Nephron (organoid): ENCODE data around the gene EXPH5.
A peak's percentile ranks its signal among the peaks of the same experiment; 100 is the strongest.
"Not testable (repeated sequence)": the region's sequence is repeated elsewhere in the genome, so short reads cannot be mapped to it uniquely, and the experiment has no call there.

ENCODE experiments used
- H3K27ac Mint-ChIP-seq, 3 experiments: 2 replicates each; pipeline ENCODE4 v1.8.0; 2020; ENCODE audit warnings: mixed read lengths in 3 of 3, mild to moderate bottlenecking in 2 of 3, moderate library complexity in 1 of 3
- H3K27me3 Mint-ChIP-seq: 2 replicates; pipeline ENCODE4 v1.8.0; 2021; ENCODE audit warnings: low read depth, mild to moderate bottlenecking, moderate library complexity, mixed read lengths
- H3K36me3 Mint-ChIP-seq: 2 replicates; pipeline ENCODE4 v1.8.0; 2020; ENCODE audit warnings: low read depth, mixed read lengths
- H3K4me1 Mint-ChIP-seq: 2 replicates; pipeline ENCODE4 v1.8.0; 2020; ENCODE audit warnings: mixed read lengths
- H3K4me3 Mint-ChIP-seq, 3 experiments: 2 replicates each; pipeline ENCODE4 v1.8.0; 2020; ENCODE audit warnings: mild to moderate bottlenecking in 3 of 3, mixed read lengths in 3 of 3, moderate library complexity in 2 of 3
- H3K9me3 Mint-ChIP-seq: 2 replicates; pipeline ENCODE4 v1.8.0; 2020; ENCODE audit warnings: mixed read lengths
- CTCF ChIP-seq, 3 experiments: fragments of 200-600 bp; sonication (generic); IDR thresholded peaks; one replicate each; pipeline ENCODE4 v1.5.0; 2021; ENCODE audit warnings: antibody characterized with exemption in 3 of 3; ENCODE audit not compliant: unreplicated experiment in 3 of 3

Gene EXPH5

GRCh38 chr11:108589136-108589535 is 4.4 kb downstream of the EXPH5 start:
- TF ChIP-seq CTCF (IDR thresholded peaks at IDR 0.05; ENCODE audit: unreplicated experiment in 3 of 3) = no peak
- peaks cover 23% of the 10 kb centered on the region for H3K4me1 Mint-ChIP-seq
- H3K9me3 Mint-ChIP-seq = no peaks in the 10 kb centered on the region
- no peaks in the 10 kb centered on the region for H3K36me3 Mint-ChIP-seq
- H3K27me3 Mint-ChIP-seq = peaks cover 34% of the 10 kb centered on the region
- H3K4me3 Mint-ChIP-seq = no peak overlapping the region
- H3K27ac Mint-ChIP-seq = peak overlapping the region in 1 of 3 experiments; percentile 69

GRCh38 chr11:108588287-108588686 is 5.3 kb downstream of the EXPH5 start:
- H3K27ac Mint-ChIP-seq = peak overlapping the region in 1 of 3 experiments; percentile 69

GRCh38 chr11:108587109-108587508 is 6.5 kb downstream of the EXPH5 start:
- no peak overlapping the region for H3K4me3 Mint-ChIP-seq
- no peak overlapping the region for H3K27ac Mint-ChIP-seq
- H3K36me3 Mint-ChIP-seq = no peaks in the 10 kb centered on the region
- no peaks in the 10 kb centered on the region for H3K9me3 Mint-ChIP-seq
- peaks cover 6% of the 10 kb centered on the region for H3K4me1 Mint-ChIP-seq
- H3K27me3 Mint-ChIP-seq = peaks cover 17% of the 10 kb centered on the region
- no peak for TF ChIP-seq CTCF (IDR thresholded peaks at IDR 0.05; ENCODE audit: unreplicated experiment in 3 of 3)

More at GRCh38 chr11:108588287-108588686, 5.3 kb downstream of the EXPH5 start:
- no peaks in the 10 kb centered on the region for H3K9me3 Mint-ChIP-seq
- no peak overlapping the region for H3K4me3 Mint-ChIP-seq
- peaks cover 27% of the 10 kb centered on the region for H3K27me3 Mint-ChIP-seq
- no peaks in the 10 kb centered on the region for H3K36me3 Mint-ChIP-seq
- no peak for TF ChIP-seq CTCF (IDR thresholded peaks at IDR 0.05; ENCODE audit: unreplicated experiment in 3 of 3)
- peaks cover 15% of the 10 kb centered on the region for H3K4me1 Mint-ChIP-seq

- Mint-ChIP-seq H3K4me1 (peaks cover 1% of the 10 kb centered on the region), H3K36me3 (no peaks in the 10 kb centered on the region), H3K9me3 (no peaks in the 10 kb centered on the region), H3K27me3 (peaks cover 12% of the 10 kb centered on the region), H3K4me3 (no peak overlapping the region), H3K27ac (no peak overlapping the region)
- TF ChIP-seq CTCF (IDR thresholded peaks at IDR 0.05; ENCODE audit: unreplicated experiment in 3 of 3) = no peak
These were observed 7.0 kb downstream of the EXPH5 start for GRCh38 chr11:108586600-108586999.

GRCh38 chr11:108586185-108586584 is 7.4 kb downstream of the EXPH5 start:
- not testable (repeated sequence) for H3K4me1 Mint-ChIP-seq, H3K27me3 Mint-ChIP-seq, H3K36me3 Mint-ChIP-seq, H3K9me3 Mint-ChIP-seq, H3K4me3 Mint-ChIP-seq, H3K27ac Mint-ChIP-seq

GRCh38 chr11:108584973-108585372 is 8.6 kb downstream of the EXPH5 start:
- H3K9me3 Mint-ChIP-seq = no peaks in the 10 kb centered on the region
- H3K27ac Mint-ChIP-seq = no peak overlapping the region
- H3K4me3 Mint-ChIP-seq = no peak overlapping the region
- TF ChIP-seq CTCF (IDR thresholded peaks at IDR 0.05; ENCODE audit: unreplicated experiment in 3 of 3) = no peak
- H3K4me1 Mint-ChIP-seq = no peaks in the 10 kb centered on the region
- H3K36me3 Mint-ChIP-seq = no peaks in the 10 kb centered on the region
- H3K27me3 Mint-ChIP-seq = peaks cover 5% of the 10 kb centered on the region
